ENCODE results near the gene MTA3.
"Not testable (repeated sequence)": the region's sequence is repeated elsewhere in the genome, so short reads cannot be mapped to it uniquely, and the experiment has no call there.

The MTA3 gene

GRCh38 chr2:42675815-42676214 is 107.4 kb downstream of the MTA3 start:
- no peak for DNase-seq

GRCh38 chr2:42685303-42685702 is 116.9 kb downstream of the MTA3 start:
- DNase-seq, result no peak

DNA sequence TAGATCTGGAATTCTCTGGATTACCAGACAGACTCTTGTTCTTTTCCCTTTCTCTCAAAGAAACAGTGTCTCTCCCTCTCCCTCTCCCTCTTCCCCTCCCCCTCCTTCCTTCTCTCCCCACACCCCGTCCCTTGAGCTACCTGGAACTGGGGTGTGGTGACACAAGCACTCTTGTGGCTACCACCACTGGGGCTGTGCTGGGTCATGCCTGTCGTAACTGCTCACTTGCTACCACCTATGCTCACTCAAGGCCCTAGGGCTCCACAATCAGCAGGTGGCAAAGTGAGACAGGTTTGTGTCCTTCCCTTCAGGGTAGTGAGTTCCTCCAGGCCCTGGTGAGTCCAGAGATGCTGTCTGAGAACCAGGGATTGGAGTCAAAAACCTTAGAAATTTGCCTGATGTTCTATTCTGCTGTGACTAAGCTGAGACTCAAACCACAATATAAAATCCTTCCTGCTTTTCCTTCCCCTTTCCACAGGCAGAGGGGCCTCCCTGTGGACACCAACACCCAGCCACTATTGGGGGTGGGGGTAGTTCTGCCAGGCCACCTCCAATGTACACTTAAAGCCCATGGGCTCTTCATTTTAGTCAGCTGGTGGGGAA is 124.7 kb downstream of the MTA3 start:
- no peak for DNase-seq

DNA sequence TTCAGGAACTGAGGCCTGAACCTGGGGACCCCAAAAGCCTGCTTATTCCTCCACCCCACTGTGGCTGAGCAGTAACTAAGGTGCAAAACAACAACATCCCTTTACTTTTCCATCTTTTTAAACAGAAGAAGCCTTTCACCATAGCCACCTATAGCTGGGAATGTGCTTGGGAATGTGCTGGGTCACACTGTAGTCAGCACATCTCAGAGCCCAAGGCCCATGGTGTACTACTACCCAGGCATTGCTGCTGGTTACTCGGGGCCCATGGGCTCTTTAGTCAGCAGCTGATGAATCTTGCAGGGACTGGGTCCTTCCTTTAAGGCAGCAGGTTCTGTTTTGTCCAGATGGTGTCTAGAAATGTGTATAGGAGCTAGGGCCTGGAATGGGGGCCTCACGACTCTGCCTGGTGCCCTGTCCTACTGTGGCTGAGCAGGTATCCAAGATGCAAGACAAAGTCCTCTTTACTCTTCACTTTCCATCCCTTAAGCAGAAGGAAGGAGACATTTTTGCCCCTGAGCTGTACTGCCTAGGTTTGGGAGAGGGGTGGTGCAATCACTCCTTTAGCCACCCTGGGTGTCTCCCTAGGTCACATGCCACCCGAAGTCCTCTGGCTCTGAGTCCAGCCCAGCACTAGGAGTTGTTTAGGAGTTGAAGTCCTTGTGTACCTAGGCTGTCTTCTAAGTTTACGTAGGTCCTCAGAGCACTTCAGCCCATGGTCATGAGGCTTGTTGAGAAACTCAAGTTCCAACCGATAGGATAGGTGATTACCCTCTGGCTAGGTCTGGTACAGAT is 125.5 kb downstream of the MTA3 start:
- no peak for DNase-seq

DNA sequence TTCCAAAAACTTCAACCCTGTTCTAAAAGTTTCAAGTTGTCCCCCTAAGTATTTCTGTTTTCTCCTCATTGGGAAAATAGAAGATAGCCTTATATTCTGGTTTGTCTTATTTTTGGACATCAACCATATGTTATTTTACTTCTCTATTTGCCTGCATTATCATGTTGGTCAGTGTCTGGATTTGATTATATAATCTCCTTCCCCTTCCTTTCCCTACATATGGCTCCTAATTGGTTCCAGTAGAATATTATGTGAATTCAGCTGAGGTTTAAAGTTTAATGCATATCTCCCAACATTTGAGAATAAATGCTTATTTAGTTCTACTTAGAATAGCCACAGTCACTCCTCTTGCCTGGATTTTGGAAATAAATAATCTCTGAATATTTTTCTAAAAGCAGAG is 128.6 kb downstream of the MTA3 start:
- DNase-seq, result no peak

DNA sequence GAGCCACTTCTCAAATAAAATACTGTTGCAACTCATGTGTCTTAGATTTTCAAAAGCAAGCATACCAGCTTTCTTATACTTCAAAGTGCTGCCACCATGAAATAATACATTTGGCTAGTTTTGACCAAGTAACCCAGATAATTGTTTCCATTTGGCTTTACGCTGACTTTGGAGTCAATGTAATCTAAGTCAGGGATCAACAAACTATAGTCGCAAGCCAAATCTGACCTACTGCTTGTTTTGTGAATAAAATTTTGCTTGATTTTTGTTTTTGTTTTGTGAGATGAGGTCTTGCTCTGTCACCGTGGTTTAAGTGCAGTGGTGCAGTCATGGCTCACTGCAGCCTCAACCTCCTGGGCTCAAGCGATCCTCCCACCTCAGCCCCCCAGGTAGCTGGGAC is 130.5 kb downstream of the MTA3 start:
- no peak for DNase-seq

DNA sequence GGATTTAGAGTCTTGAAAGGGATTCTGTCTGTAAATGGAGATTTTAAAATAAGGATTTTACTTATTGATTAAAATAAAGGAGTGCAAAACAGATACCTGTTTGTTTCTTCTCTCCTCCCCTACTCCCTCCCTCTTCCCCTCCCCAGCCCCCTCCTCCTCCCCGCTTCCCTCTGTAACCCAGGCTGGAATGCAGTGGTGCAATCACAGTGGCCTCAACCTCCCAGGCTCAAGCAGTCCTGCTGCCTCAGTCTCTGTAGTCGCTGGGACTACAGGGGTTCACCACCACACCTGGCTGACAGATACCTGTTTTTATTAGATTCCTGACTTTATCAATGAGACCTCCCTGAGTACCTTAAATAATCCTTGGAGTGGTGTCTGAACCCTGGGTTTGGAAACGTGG is 138.4 kb downstream of the MTA3 start:
- DNase-seq, result no peak

GRCh38 chr2:42708179-42708578 is 139.7 kb downstream of the MTA3 start:
- DNase-seq, result no peak

GRCh38 chr2:42711896-42712295 is 143.5 kb downstream of the MTA3 start:
- DNase-seq, result no peak

DNA sequence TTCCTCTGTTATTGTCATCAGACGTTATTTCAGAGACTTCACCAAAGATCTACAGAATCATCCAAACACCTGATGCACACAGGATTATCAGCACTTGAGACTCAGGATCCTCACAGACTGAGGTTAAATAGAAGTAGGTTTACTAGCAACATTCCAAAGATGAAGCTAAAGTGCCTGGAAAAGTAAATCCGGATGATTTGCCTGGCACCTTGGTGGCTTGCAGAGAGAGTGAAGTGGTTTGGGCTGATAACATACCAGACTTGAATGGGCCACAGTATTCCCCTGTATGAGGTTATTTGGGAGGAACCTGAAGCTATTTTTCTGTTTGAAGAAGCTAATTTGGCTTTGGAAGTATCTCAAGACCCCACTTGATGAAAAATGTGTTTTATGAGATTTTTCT is 144.5 kb downstream of the MTA3 start:
- DNase-seq, result no peak

DNA sequence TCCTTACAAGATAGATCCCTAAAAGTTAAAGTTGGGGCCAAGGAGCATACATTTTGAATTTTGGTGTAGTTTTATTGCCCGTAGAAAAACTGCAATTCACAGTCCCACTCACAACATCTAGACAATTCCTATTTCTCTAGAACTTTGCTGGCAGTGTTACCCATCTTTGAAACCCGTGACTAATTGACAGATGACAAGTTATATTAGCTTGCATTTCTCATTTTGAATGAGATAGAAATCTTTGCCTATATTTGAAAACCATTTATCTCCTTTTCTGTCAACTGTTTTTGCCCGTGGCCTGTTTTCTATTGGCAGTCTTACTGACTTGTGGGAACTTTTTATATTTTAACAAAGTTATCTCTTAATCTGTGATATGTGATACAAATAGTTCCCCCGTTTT is 145.5 kb downstream of the MTA3 start:
- DNase-seq, result no peak

DNA sequence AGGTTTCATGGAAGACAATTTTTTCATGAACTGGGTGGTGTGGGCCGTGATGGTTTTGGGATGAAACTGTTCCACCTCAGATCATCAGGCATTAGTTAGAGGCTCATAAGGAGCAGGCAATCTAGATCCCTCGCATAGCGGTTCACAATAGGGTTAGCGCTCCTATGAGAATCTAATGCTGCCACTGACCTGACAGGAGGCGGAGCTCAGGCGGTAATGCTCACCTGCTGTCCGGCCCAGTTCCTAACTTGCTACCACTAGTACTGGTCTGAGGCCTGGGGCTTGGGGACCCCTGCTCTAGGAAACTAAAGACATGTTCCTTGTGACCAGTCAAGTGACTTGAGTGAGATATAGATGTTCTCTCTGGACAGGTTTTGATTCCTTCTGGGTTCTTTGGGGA is 146.3 kb downstream of the MTA3 start:
- DNase-seq, result no peak

GRCh38 chr2:42721898-42722297 is 153.5 kb downstream of the MTA3 start:
- DNase-seq, result no peak

GRCh38 chr2:42722320-42723190 is 154.1 kb downstream of the MTA3 start:
- no peak for DNase-seq

- DNase-seq, result no peak
These were observed 155.0 kb downstream of the MTA3 start for GRCh38 chr2:42723465-42723864.

- DNase-seq, result no peak
These were observed 156.5 kb downstream of the MTA3 start for GRCh38 chr2:42724886-42725285.

DNA sequence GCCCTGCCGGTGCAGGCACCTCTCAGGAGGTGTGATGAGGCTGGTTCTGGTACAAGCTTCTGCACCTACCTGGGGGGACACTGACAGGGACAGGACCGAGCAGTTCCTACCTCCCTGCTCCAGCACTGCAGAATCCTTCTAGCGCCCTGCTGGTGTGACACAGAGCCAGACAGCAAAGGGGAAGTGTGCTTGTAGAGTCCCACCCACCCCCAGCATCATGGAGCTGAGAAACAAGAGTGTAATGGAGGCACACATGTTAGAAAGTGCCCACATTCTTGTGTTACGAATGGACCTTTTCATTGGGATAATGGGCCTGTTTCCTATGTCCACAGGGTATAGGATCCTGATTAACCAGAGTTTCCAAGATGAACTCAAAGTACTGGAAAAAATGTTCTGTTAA is 157.2 kb downstream of the MTA3 start:
- no peak for DNase-seq

DNA sequence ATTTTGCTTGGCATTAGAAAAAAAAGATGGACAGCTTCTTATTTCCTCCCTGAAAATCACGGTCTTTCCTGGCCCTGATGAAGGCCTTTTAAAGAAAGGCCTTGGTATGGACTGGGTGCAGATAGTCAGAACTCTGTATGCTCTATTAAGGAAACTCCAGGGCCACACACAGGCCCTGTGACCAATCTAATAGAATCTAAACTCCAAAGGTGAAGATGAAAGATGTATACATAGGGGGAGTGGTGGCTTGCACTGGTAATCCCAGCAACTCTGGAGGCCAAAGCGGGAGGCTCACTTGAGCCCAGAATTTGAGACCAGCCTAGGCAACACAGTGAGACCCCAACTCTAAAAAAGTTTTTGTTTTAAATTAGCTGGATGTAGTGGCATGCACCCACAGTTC is 158.2 kb downstream of the MTA3 start:
- no peak for DNase-seq

DNA sequence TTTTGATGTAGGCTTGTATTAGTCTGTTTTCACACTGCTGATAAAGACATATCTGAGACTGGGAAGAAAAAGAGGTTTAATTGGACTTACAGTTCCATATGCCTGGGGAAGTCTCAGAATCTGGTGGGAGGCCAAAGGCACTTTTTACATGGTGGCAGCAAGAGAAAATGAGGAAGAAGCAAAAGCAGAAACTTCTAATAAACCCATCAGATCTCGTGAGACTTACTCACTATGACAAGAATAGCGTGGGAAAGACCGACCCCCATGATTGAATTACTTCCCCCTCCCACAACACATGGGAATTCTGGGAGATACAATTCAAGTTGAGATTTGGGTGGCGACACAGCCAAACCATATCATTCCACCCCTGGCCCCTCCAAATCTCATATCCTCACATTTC is 162.9 kb downstream of the MTA3 start:
- DNase-seq, result not testable (repeated sequence)

DNA sequence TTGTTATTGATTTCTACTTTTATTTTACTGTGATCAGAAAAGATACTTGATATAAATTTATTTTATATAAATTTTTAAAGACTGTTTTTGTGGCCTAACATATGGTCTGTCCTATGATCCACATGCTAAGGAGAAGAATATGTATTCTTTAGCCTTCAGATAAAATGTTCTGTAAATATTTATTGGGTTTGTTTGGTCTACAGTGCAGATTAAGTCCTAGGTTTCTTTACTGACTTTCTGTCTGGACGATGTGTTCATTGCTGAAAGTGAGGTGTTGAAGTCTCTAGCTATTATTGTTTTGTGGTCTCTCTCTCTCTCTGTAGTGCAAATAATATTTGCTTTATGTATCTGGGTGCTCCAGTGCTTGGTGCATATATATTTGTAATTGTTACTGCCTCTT is 165.4 kb downstream of the MTA3 start:
- DNase-seq, result no peak

DNA sequence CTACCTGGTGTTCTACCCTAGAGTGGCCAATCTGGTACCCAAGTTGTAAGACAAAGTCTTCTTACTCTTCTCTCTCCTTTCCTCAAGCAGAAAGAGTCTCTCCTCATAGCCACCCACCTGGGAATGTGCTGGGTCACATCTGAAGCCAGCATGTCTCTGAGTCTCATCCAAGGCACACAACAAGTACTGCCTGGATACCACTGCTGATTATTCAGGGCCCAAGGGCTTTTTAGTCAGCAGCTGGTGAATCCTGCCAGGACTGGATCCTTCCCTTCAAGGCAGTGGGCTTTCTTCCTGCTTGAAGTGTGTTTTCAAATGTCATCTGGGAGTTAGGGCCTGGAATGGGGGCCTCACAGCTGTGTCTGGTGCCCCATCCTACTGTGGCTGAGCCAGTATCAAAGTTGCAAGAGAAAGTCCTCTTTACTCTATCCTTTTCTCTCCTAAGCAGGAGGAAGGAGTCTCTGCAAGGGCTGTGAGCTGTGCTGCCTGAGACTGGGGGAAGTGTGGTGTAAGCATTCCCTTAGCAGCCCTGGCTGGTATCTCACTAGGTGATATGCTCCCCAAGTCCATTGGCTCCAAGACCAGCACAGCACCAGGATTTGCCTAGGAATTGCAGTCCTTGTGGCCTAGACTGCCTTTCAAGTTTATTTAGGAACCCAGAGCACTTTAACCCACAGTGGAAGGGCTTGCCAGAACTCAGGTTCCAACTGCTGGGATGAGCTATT is 168.3 kb downstream of the MTA3 start:
- DNase-seq, result no peak

DNA sequence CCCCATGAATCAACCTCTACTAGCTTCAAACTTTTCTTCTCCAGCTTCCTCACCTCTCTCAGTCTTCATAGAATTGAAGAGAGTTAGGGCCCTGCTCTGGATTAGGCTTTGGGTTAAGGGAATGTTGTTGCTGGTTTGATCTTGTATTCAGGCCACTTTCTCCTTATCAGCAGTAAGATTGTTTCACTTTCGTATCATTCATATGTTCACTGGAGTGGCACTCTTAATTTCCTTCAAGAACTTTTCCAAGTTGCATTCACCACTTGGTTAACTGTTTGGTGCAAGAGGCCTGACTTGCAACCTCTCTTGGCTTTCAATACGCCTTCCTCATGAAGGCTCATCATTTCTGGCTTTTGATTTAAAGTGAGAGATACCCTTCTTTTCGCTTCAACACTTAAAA is 172.7 kb downstream of the MTA3 start:
- no peak for DNase-seq
